Glutamatergic neuron (in vitro differentiated cells): Measurements from ENCODE around the gene CDK19. TPM values are rescaled to one million over a fixed set of nuclear protein-coding genes. Genes with fewer than 3 reads are reported as not detected.

Experiments used
- DNase-seq: peaks from one replicate; pipeline ENCODE4 v3.0.0; 2022
- H3K27ac Mint-ChIP-seq: one replicate; pipeline ENCODE4 v1.8.0; 2020; ENCODE audit warnings: mild to moderate bottlenecking, mixed read lengths, inconsistent platforms; ENCODE audit not compliant: unreplicated experiment
- H3K27me3 Mint-ChIP-seq: one replicate; pipeline ENCODE4 v1.8.0; 2020; ENCODE audit warnings: mild to moderate bottlenecking, moderate library complexity, mixed read lengths, inconsistent platforms; ENCODE audit not compliant: unreplicated experiment
- H3K36me3 Mint-ChIP-seq: one replicate; pipeline ENCODE4 v1.8.0; 2020; ENCODE audit warnings: mild to moderate bottlenecking, mixed read lengths, inconsistent platforms; ENCODE audit not compliant: unreplicated experiment
- H3K4me1 Mint-ChIP-seq: one replicate; pipeline ENCODE4 v1.8.0; 2020; ENCODE audit warnings: mild to moderate bottlenecking, low read depth, mixed read lengths, inconsistent platforms; ENCODE audit not compliant: unreplicated experiment
- H3K4me3 Mint-ChIP-seq: one replicate; pipeline ENCODE4 v1.8.0; 2020; ENCODE audit warnings: mild to moderate bottlenecking, mixed read lengths, inconsistent platforms; ENCODE audit not compliant: unreplicated experiment
- H3K9me3 Mint-ChIP-seq: one replicate; pipeline ENCODE4 v1.8.0; 2020; ENCODE audit warnings: mild to moderate bottlenecking, moderate library complexity, mixed read lengths, inconsistent platforms; ENCODE audit not compliant: unreplicated experiment
- total RNA-seq: library from RNA; stranded (reverse); fragmentation: NEBNext Ultra II Directional; extraction: Animal tissue kit (Norgen Biotek cat#: 25700); gene quantifications from one replicate; pipeline ENCODE4 v1.2.1, GENCODE V29; 2021; ENCODE audit not compliant: unreplicated experiment
- TF ChIP-seq, protein P1 (sequence below): fragments of 200-600 bp; sonication (generic); IDR thresholded peaks from one replicate; pipeline ENCODE4 v1.5.0; 2021; ENCODE audit not compliant: partially characterized antibody, unreplicated experiment

The CDK19 gene
- total RNA-seq, 1 donor from 2014 or later: 20.8 TPM

DNA sequence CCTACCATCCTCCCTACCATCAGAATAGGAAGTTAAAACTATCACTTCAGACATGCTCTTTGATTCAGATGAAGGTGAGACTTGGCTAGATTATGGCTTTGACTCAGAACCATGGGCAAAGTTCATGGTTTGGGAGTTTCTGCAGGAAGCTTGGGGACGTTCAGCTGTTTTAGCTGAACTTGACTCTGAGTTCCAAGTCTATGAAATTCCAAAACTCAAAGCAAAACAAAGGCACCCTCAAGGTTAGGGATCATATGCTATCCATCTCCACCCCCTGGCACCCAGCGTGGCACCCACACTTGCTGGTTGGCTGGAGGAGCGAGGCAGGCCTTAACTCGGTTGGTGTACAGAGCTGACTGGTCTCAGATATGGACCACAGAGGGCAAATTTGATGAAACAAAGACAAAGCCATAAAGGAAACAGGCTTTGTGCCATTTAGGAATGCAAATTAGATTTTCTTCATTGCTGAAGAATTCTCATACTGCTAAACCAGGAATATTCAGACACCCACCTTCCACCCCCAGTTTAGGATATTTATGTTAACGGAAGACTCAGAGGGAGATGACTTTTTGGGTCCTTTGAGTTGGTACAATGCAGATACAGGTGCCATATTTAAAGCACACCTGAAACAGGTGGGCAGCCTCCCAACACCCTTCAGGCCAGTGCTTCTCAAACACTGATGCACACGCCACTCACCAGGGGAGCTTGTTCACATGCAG, 250.4 kb downstream of the CDK19 start:
- Mint-ChIP-seq H3K9me3 (no peaks in the 10 kb centered on the region), H3K27ac (no peak overlapping the region), H3K27me3 (peaks cover 3% of the 10 kb centered on the region), H3K4me3 (no peak overlapping the region), H3K4me1 (peaks cover 4% of the 10 kb centered on the region), H3K36me3 (no peaks in the 10 kb centered on the region)
- DNase-seq: no peak
- TF ChIP-seq, protein P1, sequence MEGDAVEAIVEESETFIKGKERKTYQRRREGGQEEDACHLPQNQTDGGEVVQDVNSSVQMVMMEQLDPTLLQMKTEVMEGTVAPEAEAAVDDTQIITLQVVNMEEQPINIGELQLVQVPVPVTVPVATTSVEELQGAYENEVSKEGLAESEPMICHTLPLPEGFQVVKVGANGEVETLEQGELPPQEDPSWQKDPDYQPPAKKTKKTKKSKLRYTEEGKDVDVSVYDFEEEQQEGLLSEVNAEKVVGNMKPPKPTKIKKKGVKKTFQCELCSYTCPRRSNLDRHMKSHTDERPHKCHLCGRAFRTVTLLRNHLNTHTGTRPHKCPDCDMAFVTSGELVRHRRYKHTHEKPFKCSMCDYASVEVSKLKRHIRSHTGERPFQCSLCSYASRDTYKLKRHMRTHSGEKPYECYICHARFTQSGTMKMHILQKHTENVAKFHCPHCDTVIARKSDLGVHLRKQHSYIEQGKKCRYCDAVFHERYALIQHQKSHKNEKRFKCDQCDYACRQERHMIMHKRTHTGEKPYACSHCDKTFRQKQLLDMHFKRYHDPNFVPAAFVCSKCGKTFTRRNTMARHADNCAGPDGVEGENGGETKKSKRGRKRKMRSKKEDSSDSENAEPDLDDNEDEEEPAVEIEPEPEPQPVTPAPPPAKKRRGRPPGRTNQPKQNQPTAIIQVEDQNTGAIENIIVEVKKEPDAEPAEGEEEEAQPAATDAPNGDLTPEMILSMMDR: no peak

DNA sequence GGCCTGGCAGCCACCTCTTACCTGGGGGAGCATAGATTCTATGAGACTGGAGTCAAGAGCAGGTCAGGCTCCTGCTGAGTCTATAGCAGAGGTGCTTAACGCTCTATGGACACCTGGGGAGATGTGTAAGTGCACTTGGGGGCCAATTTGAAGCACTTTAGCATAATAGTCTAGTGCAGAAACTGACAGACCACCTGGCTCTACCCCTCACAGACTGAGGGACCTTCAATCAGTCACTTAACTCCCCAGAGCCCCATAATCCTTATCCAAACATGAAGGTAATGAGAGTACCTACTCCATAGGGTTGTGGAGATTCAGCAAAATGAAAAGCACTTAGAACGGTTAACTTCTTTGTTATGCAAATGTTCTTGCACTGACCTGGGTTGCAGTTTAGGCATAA, 251.6 kb downstream of the CDK19 start:
- H3K4me3 Mint-ChIP-seq: no peak overlapping the region
- H3K4me1 Mint-ChIP-seq: peaks cover 4% of the 10 kb centered on the region
- DNase-seq: no peak
- no peaks in the 10 kb centered on the region for H3K9me3 Mint-ChIP-seq
- TF ChIP-seq, protein P1: no peak
- H3K27me3 Mint-ChIP-seq: peaks cover 3% of the 10 kb centered on the region
- no peaks in the 10 kb centered on the region for H3K36me3 Mint-ChIP-seq
- H3K27ac Mint-ChIP-seq: no peak overlapping the region

DNA sequence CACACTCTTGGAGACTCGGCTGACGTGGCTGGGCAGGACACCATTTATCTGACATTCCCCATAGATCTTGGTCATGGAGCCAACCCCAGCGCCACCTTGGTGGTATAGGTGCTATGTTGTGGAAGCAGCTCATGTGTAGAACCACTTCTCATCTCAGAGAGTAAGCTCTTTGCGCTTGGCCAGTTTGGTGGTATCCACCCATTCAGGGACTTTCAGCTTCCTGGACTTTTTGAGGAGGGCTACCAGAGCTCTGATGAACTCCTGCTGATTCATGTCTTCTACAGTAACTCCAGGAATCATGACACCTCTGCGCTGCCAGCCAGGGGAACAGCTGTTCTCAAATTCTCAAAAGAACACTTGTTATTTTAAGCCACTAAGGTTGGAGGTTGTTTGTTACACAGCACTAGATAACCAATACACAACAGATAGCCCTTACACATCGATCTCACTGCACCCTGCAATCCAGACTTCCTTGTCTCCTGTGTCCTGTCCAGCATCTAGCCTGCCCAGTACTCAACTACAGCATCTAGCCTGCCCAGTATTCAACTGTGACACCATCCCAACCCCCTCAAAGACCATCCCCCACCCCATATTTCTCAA, 252.9 kb downstream of the CDK19 start:
- no peak for DNase-seq
- H3K9me3 Mint-ChIP-seq: no peaks in the 10 kb centered on the region
- H3K36me3 Mint-ChIP-seq: no peaks in the 10 kb centered on the region
- H3K4me1 Mint-ChIP-seq: no peaks in the 10 kb centered on the region
- TF ChIP-seq, protein P1: no peak
- no peak overlapping the region for H3K27ac Mint-ChIP-seq
- H3K27me3 Mint-ChIP-seq: peaks cover 3% of the 10 kb centered on the region
- H3K4me3 Mint-ChIP-seq: no peak overlapping the region

DNA sequence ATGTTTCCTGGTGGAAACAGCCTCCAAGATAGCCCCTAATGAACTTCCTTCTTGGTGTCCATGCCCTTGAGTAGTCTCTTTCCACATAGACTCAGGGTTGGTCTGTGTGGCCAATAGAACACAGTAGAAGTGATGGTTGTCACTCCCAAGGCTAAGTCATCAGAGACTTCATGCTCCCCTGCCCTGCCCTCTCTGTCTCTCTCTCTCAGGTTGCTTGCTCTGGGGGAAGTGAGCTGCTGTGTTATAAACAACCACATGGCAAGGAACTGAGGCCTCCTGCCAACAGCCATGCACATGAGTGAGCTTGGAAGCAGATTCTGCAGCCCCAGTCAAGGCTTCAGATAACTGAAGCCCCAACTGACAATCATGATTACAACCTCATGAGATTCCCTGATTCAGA, 253.6 kb downstream of the CDK19 start:
- no peaks in the 10 kb centered on the region for H3K9me3 Mint-ChIP-seq
- no peaks in the 10 kb centered on the region for H3K4me1 Mint-ChIP-seq
- DNase-seq: no peak
- H3K4me3 Mint-ChIP-seq: no peak overlapping the region
- H3K27me3 Mint-ChIP-seq: peaks cover 3% of the 10 kb centered on the region
- H3K36me3 Mint-ChIP-seq: no peaks in the 10 kb centered on the region
- no peak overlapping the region for H3K27ac Mint-ChIP-seq
- TF ChIP-seq, protein P1: no peak

DNA sequence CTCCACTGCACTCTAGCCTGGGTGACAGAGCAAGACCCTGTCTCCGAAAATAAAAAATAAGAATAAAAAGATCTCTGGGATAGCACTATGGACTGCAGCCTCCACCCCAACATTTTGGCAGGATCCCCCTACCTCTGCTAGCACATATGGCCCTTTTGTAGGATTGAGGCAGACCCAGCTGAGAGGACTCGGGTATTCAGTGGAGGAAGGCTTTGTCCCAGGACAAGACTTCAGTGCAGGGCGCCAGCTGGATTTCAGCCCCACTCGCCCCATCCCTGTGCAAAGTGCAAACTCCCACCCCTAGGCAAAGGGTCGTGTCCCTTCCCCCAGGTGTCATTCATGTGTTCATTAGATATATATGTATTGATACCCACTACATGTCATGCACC, 254.3 kb downstream of the CDK19 start:
- Mint-ChIP-seq H3K9me3 (no peaks in the 10 kb centered on the region), H3K27me3 (peaks cover 1% of the 10 kb centered on the region), H3K4me1 (no peaks in the 10 kb centered on the region), H3K4me3 (no peak overlapping the region), H3K36me3 (no peaks in the 10 kb centered on the region), H3K27ac (no peak overlapping the region)
- TF ChIP-seq, protein P1: no peak
- no peak for DNase-seq
